ENCODE results near the gene EML4.

DNA sequence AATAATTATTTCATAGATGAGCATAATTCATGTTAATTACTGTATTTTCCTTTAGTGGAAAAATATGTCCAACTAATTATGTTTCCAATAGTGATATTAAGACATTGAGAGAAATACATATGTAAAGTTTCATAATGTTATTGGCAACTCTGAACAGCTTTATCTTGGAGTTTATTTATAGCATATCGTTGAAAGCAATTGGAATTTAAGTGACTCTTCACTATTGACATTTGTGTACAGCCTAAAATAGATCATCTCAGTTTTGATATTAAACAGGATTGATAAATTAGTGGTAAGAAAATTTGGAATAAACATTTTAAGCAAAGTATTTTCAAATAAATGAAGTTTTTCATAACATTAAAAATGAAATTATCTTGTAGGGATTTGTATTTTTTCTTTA, 79.7 kb downstream of the EML4 start:
- TF ChIP-seq, protein P1, sequence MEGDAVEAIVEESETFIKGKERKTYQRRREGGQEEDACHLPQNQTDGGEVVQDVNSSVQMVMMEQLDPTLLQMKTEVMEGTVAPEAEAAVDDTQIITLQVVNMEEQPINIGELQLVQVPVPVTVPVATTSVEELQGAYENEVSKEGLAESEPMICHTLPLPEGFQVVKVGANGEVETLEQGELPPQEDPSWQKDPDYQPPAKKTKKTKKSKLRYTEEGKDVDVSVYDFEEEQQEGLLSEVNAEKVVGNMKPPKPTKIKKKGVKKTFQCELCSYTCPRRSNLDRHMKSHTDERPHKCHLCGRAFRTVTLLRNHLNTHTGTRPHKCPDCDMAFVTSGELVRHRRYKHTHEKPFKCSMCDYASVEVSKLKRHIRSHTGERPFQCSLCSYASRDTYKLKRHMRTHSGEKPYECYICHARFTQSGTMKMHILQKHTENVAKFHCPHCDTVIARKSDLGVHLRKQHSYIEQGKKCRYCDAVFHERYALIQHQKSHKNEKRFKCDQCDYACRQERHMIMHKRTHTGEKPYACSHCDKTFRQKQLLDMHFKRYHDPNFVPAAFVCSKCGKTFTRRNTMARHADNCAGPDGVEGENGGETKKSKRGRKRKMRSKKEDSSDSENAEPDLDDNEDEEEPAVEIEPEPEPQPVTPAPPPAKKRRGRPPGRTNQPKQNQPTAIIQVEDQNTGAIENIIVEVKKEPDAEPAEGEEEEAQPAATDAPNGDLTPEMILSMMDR (IDR thresholded peaks at IDR 0.05), result no peak
- TF ChIP-seq EZH2 (IDR thresholded peaks at IDR 0.05), result no peak

All from neural progenitor cell (in vitro differentiated cells).